ENCODE data around the gene C13orf46. TPM values are rescaled to one million over a fixed set of nuclear protein-coding genes. Genes with fewer than 3 reads are reported as not detected.

The C13orf46 gene
- polyA plus RNA-seq, 10 donors, result 0.20 to 0.45 (median 0.28) TPM

GRCh38 chr13:114010401-114011101 lies 36.7 kb upstream of the C13orf46 start:
- no peak for DNase-seq

DNA sequence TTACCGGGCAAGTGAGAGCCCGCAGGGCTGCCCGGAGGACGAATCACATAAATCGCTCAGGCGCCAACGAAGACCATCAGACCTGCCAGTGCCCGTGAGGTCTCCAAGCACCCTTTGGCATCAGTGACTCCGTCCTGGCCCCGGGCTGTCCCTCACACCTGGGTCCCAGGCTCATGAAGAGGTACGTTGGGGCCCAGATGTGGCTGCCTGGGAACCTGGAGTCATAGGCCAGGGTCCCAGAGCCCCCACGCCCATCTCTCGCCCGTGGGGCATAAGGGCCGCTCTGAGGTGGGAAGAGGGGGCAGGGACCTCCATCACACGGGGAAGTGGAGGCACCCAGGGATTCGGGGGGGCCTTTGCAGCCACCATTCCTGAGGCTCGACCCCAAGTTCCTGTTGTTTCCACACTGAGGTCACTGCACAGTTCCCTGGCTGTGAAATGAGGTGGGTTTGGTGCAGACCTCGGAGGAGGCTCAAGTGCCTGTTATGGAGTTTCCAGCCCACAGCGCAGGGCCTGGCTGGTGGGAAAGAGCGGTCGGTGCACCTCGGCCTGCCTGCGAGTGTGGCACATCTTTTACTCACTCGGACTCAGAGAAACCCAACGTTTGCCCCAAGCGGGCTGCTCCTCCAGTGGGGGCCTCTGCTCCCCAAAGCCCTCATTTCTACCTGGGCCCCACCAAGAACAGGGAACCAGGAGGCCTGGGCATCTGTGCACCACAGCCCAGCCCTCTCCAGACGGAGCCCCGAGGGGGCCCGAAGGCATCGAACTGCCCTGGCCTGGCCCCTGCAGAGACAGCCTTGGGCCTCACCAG lies 35.9 kb upstream of the C13orf46 start:
- no peak for DNase-seq

- DNase-seq, result no peak
Measured at GRCh38 chr13:114008964-114009589, 35.2 kb upstream of the C13orf46 start.

DNA sequence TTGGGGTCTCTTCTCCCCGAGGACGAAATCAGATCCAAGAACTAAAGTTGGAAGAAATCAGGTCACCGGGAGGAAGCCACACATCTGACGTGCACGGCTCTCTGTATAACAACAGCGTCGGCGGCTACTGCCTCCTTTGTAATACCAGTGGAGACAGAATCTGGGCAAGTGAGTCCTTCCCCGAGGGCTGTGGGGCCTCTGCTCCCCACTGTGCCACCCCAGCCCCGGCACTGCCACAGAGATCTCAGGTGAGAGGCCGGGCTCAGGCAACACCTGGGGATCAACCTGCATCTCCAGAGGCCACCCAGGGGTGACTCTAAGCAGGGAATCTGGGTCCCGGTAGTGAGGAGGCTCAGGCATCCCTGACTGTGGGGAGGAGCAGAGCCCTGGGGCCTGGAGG lies 33.7 kb upstream of the C13orf46 start:
- no peak for DNase-seq

GRCh38 chr13:114005206-114005724 lies 31.4 kb upstream of the C13orf46 start:
- DNase-seq, result no peak

DNA sequence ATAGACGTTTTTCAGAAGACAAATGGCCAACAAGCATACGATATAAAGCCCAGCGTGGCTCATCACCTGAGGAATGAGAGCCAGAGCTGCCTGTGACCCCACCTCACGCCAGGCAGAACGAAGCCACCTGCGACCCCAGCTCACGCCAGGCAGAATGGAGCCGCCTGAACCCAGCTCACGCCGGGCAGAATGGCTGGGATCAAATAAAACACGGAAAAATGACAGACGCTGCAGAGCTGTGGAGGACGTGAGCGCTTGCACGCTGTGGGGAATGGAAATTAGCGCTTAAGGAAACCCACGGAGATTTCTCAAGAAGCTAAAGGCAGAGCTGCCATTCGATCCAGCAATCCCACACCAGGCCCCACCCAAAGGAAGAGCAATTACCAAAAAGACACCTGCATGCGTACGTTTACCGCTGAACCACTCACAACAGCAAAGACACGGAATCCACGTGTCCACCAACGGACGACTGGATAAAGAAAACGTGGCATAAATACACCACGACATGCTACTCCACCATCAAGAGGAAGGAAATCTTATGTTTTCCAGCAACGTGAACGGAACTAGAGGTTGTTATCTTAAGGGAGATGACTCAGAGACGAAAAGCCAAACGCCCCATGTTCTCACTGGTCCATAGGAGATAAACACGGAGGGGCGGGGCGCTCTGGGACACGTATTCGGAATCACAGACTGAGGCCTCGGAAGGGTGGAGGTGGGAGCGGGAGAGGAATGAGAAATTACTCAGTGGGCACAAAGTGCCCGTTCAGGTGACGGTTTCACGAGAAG lies 30.7 kb upstream of the C13orf46 start:
- DNase-seq, result no peak

DNA sequence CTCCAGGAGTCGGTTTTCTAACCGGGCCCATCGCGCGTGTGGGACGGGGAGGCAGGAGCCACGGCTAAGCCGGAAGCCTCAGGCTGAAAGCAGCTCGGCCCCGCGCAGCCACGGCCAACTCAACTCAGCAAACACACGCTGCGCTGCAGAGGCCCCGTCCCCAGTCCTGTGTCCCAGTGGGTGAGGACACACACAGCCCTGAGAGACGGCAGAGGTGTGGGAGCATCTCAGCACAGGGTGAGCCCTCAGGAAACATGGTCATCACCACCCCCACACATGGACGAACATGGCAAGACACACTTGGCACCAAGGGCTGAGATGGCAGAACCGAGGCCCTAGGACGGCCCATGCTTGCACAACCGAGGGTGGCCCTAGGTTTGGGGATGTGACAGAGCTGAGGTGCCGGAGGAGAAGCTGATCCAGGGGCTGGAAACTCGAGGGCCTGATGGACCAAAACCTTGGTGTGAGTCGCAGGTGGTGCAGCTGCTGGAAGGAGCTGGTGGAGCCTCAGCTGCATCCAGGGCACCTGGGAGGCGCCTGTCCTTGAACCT lies 29.0 kb upstream of the C13orf46 start:
- no peak for DNase-seq

DNA sequence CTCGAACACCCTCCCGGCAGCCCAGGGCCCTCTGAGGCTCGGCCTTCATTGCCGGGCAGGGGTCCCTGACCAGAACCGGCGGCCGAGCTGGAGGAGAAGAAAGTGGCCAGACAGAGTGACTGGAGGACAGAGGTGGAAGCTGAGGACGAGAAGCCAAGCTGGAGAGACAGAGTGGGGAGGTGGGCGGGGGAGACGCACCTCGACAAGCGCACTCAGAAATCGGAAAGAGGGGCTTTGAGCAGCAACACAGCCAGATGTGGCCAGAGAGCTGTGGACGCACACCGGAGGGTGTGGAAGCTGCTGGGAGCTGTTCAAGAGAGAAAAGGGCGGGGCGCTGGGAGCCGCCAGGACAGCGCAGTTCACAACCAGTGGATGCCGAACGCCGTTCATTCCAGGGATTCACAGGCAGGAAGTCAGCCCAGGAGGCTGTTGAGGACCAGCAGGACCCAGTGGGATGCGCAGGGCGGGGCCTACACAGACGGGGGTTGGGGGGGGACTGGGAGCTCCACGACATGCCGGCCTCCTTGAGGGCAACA lies 28.2 kb upstream of the C13orf46 start:
- no peak for DNase-seq

DNA sequence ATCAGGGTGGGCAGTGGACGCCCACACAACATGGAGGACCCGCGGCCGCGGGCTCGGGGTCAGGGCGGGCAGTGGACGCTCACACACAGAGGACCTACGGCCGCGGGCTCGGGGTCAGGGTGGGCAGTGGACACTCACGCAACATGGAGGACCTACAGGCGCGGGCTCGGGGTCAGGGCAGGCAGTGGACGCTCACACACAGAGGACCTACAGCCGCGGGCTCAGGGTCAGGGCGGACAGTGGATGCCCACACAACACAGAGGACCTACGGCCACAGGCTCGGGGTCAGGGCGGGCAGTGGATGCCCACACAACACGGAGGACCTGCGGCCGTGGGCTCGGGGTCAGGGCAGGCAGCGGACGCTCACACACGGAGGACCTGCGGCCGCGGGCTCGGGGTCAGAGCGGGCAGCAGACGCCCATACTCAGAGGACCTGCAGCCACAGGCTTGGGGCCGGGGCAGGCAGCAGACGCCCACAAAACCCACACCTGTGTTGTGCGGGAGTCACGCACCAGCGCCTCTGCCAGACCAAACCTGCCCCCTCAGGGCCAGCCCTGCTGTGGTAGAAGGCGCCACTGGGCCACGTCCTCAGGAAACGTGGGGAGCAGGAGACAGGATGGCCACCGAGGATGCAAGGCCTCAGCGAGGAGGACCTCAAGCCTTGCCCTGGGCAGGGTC lies 27.6 kb upstream of the C13orf46 start:
- no peak for DNase-seq

DNA sequence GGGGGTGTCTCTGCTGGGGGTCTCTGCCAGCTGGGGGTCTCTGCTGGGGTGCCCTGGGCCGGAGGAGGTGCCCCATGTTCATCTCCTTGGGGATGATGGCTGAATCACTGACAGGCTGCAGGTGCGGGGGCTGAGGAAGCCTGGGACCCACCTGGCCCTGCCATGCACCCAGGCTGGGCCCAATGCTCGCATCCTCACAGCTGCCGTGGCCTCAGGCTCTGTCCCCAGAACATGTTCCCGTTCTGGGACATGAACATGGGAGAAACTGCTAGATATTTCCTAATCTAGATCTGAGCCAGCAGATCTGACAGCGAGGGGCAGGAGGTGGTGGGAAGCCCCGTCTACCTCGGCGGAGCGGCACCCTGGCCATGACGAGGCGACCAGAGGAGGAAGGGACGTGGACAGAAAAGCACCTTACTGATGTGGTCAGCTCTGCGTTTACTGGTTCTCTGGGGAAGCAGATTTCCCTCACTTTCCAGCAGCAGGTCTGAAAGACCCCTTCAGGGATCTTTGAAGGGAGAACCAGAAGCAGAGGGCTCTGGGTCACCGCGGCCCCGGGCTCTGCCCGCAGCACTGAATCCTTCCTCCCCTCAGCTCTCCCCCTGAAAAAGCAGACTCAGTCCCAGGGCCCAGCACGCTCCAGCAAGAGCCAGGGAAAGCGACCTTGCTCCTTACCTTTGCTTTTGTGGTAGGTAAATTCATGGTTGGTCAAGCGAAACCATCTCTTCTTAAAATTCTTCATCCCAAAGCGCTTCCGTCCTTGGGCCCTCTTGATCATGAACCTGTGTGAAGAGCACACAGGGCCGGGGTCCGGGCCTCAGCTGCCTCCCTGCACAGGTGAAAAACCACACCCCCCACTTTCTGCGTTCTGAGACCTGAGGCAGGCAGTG lies 26.5 kb upstream of the C13orf46 start:
- DNase-seq, result no peak

DNA sequence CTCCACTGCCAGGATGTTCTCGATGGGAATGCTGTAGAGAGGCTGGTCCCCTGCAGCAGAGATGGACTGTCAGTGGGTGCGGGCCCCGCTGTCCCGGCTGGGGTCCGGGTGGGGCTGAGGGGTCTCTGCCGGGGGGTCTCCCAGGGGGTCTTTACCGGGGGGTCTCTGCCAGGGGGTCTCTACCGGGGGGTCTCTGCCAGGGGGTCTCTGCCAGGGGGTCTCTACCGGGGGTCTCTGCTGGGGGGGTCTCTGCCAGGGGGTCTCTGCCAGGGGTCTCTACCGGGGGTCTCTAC lies 25.7 kb upstream of the C13orf46 start:
- no peak for DNase-seq

DNA sequence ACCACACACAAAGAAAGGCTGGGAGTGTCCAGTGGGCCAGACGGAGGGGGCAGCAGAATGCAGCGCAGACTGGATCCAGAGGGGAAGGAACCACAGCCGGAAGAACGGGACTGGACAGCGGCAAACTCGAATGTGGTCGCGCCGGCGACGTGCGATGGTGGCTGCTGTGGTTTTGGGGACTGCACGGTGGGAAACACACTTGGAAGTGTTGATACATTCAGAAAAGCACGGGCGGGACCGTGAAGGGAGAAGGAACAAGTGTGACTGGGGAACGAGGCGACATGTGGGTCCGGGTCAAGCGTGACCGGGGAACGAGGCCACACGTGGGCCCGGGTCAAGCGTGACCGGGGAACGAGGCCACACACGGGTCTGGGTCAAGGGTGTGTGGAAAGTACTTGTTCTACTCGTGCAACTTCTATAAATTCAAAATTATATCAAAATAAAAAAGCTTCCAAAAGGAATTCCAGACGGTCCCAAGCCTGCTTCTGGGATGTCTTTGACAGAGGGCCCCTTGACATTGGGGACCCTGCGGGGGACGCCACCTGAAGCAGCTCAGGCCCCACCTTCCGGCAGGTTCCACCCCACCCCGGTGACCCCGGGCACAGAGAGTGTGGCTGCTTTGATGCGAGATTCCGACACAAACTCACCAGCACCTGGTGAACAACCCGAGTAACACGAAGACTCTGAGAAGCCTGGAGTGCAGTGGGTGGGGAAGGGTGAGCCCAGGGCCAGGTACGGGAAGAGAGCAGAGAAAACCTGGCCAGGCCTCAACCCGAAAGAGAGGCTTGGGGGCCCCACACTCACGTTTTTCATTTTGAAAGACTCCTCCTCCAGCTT lies 25.1 kb upstream of the C13orf46 start:
- DNase-seq, result no peak

DNA sequence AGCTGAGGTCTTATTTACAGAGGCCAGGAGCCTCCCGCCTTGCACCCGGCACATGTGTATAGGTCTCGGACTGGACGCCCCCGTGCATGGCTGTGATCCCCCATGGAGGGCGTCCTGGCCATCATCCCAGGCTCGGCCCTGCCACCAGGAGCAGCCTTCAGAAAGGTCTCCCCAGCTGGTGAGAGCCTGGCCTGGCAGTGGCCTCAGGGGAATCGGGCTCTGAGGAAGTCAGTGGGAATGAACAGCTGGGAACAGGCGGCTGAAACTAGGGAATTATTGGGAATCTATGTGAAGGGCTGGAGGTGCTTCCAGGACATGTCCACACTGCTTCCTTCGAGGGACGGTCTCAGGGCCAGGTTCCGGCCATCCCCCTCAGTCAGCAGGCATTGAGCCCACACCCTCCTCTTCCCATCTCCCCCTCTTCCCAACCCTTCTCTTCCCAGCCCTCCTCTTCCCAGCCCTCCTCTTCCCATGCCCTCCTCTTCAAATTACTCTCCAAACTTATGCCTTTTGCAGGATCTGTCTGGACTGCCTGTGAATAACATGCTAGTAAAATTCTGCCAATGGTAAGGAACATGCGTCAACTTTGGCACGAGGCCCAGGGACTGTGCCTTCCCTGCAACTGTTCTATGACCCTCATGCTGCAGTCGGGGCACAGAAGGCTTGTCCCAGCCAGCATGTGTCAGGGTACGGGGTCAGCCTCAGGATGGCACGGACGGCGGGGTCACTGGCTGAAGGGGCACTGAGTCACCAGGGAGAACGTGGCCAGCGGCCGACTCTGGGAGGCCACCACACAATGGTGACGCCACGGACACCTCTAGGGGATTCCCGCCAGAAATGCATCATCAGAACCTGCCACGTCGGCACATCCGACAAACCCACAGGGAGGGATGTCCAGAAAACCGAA lies 24.2 kb upstream of the C13orf46 start:
- peak; percentile 24 to 78 (median 57) for DNase-seq

- no peak for DNase-seq
Measured at GRCh38 chr13:113996912-113997745, 23.3 kb upstream of the C13orf46 start.

DNA sequence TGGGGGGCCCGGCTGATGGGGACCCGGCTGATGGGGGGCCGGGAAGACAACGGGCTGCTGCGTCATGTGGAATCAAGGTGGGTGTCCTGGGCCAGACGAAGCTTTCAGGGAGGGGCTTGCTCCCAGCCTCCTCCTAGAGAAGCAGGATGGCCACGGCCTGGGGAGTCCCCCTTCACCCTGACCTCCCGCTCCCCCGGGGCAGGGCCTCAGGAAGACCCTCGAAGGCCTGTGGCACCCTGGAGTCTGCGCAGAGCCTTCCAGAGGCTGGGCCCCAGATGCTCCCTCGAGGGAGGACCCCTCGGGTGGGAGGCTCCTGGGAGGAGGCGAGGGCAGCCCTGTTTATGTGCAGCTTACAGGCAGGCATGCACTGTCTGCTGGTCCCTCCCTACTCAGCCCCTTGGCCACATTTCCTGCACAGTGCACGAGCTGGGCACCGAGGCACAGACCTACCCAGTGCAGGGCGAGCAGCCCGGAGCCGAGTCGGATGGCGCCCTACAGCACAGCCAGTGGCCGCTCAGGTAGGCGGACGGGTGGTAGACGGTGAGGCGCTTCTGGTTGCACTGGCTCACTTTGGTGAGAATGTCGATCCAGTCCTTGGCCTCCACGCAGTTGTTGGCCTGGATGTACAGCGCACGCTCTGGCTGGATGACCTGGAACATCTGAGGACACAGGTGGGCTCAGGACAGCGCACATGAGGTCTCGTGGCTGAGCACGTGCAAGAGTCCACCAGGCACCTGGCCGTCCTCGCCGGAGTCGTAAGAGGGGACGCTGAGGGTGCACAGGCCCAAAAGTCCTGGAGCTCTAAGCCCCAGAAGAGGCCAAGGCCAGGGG lies 22.4 kb upstream of the C13orf46 start:
- no peak for DNase-seq

All from muscle of back (tissue), 11 donors.